ENCODE data around the gene ARHGAP11A.

The ARHGAP11A gene

GRCh38 chr15:32685576-32685975 is 70.3 kb downstream of the ARHGAP11A start:
- no peak for DNase-seq (ENCODE audit: low read depth, low spot score)

GRCh38 chr15:32687556-32687955 is 72.3 kb downstream of the ARHGAP11A start:
- DNase-seq (ENCODE audit: low read depth, low spot score), result no peak

- no peak for DNase-seq (ENCODE audit: low read depth, low spot score)
Observed at GRCh38 chr15:32688151-32688639, 72.9 kb downstream of the ARHGAP11A start.

All from activated naive CD8-positive, alpha-beta T cell treated with anti-CD3 and anti-CD28 coated beads, Interleukin-2, amount 50 U/mL, for 16 hours (primary cell).